ENCODE measurements around the gene ABLIM3.

The ABLIM3 gene

GRCh38 chr5:149195962-149196361, 54.7 kb downstream of the ABLIM3 start:
- H3K79me2 ChIP-seq (ENCODE audit: insufficient read depth, low read length), result no peaks in the 10 kb centered on the region
- no peak overlapping the region for H2AFZ ChIP-seq (ENCODE audit: low read length)
- H3K9ac ChIP-seq (ENCODE audit: low read depth, low read length, poor library complexity, severe bottlenecking), result no peak overlapping the region
- H3K27me3 ChIP-seq (ENCODE audit: insufficient read depth, low read length, poor library complexity, severe bottlenecking), result no peaks in the 10 kb centered on the region
- H3K4me1 ChIP-seq (ENCODE audit: insufficient read depth, low read length, poor library complexity, severe bottlenecking), result no peaks in the 10 kb centered on the region
- no peaks in the 10 kb centered on the region for H4K20me1 ChIP-seq (ENCODE audit: insufficient read depth, low read length, poor library complexity, severe bottlenecking)
- H3K4me3 ChIP-seq (ENCODE audit: low read length, poor library complexity, severe bottlenecking), result no peak overlapping the region
- H3K36me3 ChIP-seq (ENCODE audit: insufficient read depth, low read length), result no peaks in the 10 kb centered on the region
- no peak overlapping the region for H3K4me2 ChIP-seq (ENCODE audit: low read depth, low read length, poor library complexity, severe bottlenecking)
- H3K9me2 ChIP-seq (replicated peaks; ENCODE audit: low read depth, low read length), result no peaks in the 10 kb centered on the region
- H3F3A ChIP-seq (ENCODE audit: low read depth), result no peaks in the 10 kb centered on the region
- no peak for TF ChIP-seq CTCF (conservative IDR thresholded peaks at IDR 0.05; ENCODE audit: low read length)
- no peaks in the 10 kb centered on the region for H3K9me3 ChIP-seq (ENCODE audit: insufficient read depth, low read depth, low read length)

GRCh38 chr5:149198148-149198547, 56.9 kb downstream of the ABLIM3 start:
- no peak overlapping the region for H2AFZ ChIP-seq (ENCODE audit: low read length)
- H3K4me2 ChIP-seq (ENCODE audit: low read depth, low read length, poor library complexity, severe bottlenecking), result no peak overlapping the region
- H3K9ac ChIP-seq (ENCODE audit: low read depth, low read length, poor library complexity, severe bottlenecking), result no peak overlapping the region
- no peaks in the 10 kb centered on the region for H3F3A ChIP-seq (ENCODE audit: low read depth)
- no peaks in the 10 kb centered on the region for H4K20me1 ChIP-seq (ENCODE audit: insufficient read depth, low read length, poor library complexity, severe bottlenecking)
- no peaks in the 10 kb centered on the region for H3K36me3 ChIP-seq (ENCODE audit: insufficient read depth, low read length)
- TF ChIP-seq EZH2phosphoT487 (IDR thresholded peaks at IDR 0.05; ENCODE audit: borderline replicate concordance), result no peak
- TF ChIP-seq CTCF (conservative IDR thresholded peaks at IDR 0.05; ENCODE audit: low read length), result no peak
- no peaks in the 10 kb centered on the region for H3K9me3 ChIP-seq (ENCODE audit: insufficient read depth, low read depth, low read length)
- no peak overlapping the region for H3K4me3 ChIP-seq (ENCODE audit: low read length, poor library complexity, severe bottlenecking)
- no peaks in the 10 kb centered on the region for H3K27me3 ChIP-seq (ENCODE audit: insufficient read depth, low read length, poor library complexity, severe bottlenecking)
- no peaks in the 10 kb centered on the region for H3K4me1 ChIP-seq (ENCODE audit: insufficient read depth, low read length, poor library complexity, severe bottlenecking)
- no peaks in the 10 kb centered on the region for H3K9me2 ChIP-seq (replicated peaks; ENCODE audit: low read depth, low read length)
- H3K79me2 ChIP-seq (ENCODE audit: insufficient read depth, low read length), result no peaks in the 10 kb centered on the region

- TF ChIP-seq EZH2phosphoT487 (IDR thresholded peaks at IDR 0.05; ENCODE audit: borderline replicate concordance) (no peak), CTCF (conservative IDR thresholded peaks at IDR 0.05; ENCODE audit: low read length) (no peak)
- no peak overlapping the region for H3K4me3 ChIP-seq (ENCODE audit: low read length, poor library complexity, severe bottlenecking)
- H3K27me3 ChIP-seq (ENCODE audit: insufficient read depth, low read length, poor library complexity, severe bottlenecking), result no peaks in the 10 kb centered on the region
- H3K4me2 ChIP-seq (ENCODE audit: low read depth, low read length, poor library complexity, severe bottlenecking), result no peak overlapping the region
- H3F3A ChIP-seq (ENCODE audit: low read depth), result no peaks in the 10 kb centered on the region
- no peaks in the 10 kb centered on the region for H3K79me2 ChIP-seq (ENCODE audit: insufficient read depth, low read length)
- H2AFZ ChIP-seq (ENCODE audit: low read length), result no peak overlapping the region
- no peaks in the 10 kb centered on the region for H3K4me1 ChIP-seq (ENCODE audit: insufficient read depth, low read length, poor library complexity, severe bottlenecking)
- H3K36me3 ChIP-seq (ENCODE audit: insufficient read depth, low read length), result no peaks in the 10 kb centered on the region
- no peaks in the 10 kb centered on the region for H3K9me2 ChIP-seq (replicated peaks; ENCODE audit: low read depth, low read length)
- H3K9ac ChIP-seq (ENCODE audit: low read depth, low read length, poor library complexity, severe bottlenecking), result no peak overlapping the region
- no peaks in the 10 kb centered on the region for H4K20me1 ChIP-seq (ENCODE audit: insufficient read depth, low read length, poor library complexity, severe bottlenecking)
- no peaks in the 10 kb centered on the region for H3K9me3 ChIP-seq (ENCODE audit: insufficient read depth, low read depth, low read length)
Measured at GRCh38 chr5:149200355-149200754, 59.1 kb downstream of the ABLIM3 start.
